Measurements from ENCODE around the gene LLGL1.

LLGL1 gene

DNA sequence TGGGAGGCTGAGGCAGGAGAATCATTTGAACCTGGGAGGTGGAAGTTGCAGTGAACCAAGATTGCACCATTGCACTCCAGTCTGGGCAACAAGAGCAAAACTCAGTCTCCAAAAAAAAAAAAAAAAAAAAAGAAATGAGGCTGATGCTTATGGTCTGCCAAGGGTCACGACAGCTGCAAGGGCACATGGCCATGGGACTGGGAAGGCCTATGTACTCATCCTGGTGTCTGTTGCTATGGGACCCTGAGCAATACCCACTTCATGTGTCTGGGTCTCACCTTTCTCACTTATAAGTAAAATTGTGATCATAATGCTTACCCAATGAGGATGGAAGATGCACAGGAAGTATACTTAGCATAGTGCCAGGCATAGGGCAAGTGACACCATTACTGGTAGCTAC lies 51.6 kb downstream of the LLGL1 start:
- DNase-seq: no peak

DNA sequence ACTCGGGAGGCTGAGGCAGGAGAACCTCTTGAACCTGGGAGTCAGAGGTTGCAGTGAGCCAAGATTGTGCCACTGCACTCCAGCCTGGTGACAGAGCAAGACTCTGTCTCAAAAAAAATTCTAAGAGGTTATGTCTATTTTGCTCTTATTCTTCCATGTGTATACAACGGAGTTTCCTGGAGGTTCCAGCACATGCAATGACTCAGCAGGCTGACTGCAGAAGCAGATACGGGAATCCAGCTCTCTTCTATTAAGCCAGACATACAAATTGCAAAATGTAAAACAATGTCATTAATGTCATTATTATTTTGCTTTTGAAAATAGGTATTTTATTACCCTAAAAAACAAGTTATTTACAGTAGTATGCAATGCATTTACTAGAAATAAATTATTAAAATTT lies 53.4 kb downstream of the LLGL1 start:
- no peak for DNase-seq

DNA sequence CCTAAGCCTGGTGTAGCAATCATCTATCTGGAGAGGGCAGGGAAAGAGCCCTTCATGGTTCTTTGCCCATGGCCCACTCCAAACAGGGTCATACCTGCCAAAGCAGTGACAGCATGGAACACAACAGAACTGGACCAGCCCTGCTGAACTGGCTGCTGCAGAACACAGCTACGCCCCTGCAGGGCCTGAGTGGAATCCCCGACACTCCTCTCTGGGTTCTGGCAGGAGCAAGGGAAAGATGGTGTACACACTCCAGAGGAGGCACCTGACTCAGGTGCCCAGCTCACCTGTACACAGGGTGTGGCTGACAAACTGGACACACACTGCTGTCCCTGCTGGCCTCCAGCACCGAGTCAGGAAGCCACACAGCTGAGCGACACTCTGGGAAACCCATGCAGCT lies 54.8 kb downstream of the LLGL1 start:
- DNase-seq: no peak

- no peak for DNase-seq
These were observed 55.4 kb downstream of the LLGL1 start for GRCh38 chr17:18280766-18281371.

DNA sequence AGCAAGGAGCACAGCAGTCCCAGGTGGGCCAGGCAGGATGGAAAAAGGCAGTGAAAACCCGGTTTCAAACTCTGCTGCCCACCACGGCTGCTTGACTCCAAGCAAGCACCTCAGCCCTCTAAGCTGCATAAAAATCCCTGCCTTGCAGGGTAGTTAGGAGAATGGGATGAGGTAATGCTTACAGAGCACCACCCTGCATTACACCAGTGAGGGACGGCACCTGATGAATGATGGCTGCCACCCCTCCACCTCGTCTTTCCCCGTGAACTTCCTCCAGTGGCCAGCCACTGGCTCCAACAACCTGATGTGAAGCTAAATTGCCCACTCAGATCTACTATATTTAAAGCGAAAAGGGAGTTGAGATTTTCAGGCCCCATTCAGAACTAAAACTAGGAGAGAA lies 56.4 kb downstream of the LLGL1 start:
- no peak for DNase-seq

- DNase-seq: no peak
These were observed 59.9 kb downstream of the LLGL1 start for GRCh38 chr17:18285296-18285695.

- DNase-seq: no peak
These were observed 66.5 kb downstream of the LLGL1 start for GRCh38 chr17:18291718-18292540.

Measured in activated naive CD4-positive, alpha-beta T cell (primary cell).